DND-41 (cell line): ENCODE results near the gene HMGXB3.

Experiments
- CTCF ChIP-seq: IDR thresholded peaks from 2 replicates; pipeline ENCODE4 v1.5.1; 2012; ENCODE audit warnings: borderline replicate concordance, low read length, moderate library complexity, mild to moderate bottlenecking; ENCODE audit not compliant: poor library complexity, severe bottlenecking; ENCODE audit errors: extremely low read depth
- EZH2 ChIP-seq: IDR thresholded peaks from 3 replicates; pipeline ENCODE4 v1.6.1; 2012; ENCODE audit warnings: borderline replicate concordance, low read depth, mild to moderate bottlenecking, moderate library complexity, low read length, inconsistent platforms; ENCODE audit not compliant: severe bottlenecking

- TF ChIP-seq CTCF (no peak), EZH2 (no peak)
These were observed 75.3 kb downstream of the HMGXB3 start for GRCh38 chr5:150075806-150076205.
